Stomach (tissue), 9 donors: ENCODE data around the gene B3GALT2. TPM values are rescaled to one million over a fixed set of nuclear protein-coding genes. Genes with fewer than 3 reads are reported as not detected.

Experiments used
- DNase-seq, 2 donors: peaks; one replicate each; pipeline versions ENCODE4 v3.0.0 to v3.0.0-alpha.2; 2013 to 2019
- H3K27ac ChIP-seq, 5 donors: fragments of 200-600 bp in 4 of 5; sonication (generic) in 4 of 5; one replicate each; pipeline ENCODE4 v1.5.1; 2013 to 2019; ENCODE audit warnings: mild to moderate bottlenecking in 1 of 5, moderate library complexity in 1 of 5
- H3K27me3 ChIP-seq, 3 donors: fragments of 200-600 bp; sonication (generic); one replicate each; pipeline ENCODE4 v1.5.1; 2017 to 2019; ENCODE audit warnings: mixed run types in 1 of 3
- H3K36me3 ChIP-seq, 4 donors: fragments of 200-600 bp; sonication (generic); 1 replicate in 3 of 4; 2 replicates in 1 of 4; pipeline ENCODE4 v1.5.1; 2016 to 2019
- H3K4me1 ChIP-seq, 4 donors: fragments of 200-600 bp; sonication (generic); one replicate each; pipeline ENCODE4 v1.5.1; 2016 to 2019
- H3K4me3 ChIP-seq, 4 donors: fragments of 200-600 bp; sonication (generic) in 3 of 4; one replicate each; pipeline ENCODE4 v1.5.1; 2016 to 2019; ENCODE audit warnings: mild to moderate bottlenecking in 1 of 4
- H3K9me3 ChIP-seq, 4 donors: fragments of 200-600 bp; sonication (generic); one replicate each; pipeline ENCODE4 v1.5.1; 2016 to 2019
- EP300 ChIP-seq: sonication (generic); formaldehyde crosslinking; IDR thresholded peaks from one replicate; pipeline ENCODE4 v1.6.1; 2017; ENCODE audit warnings: antibody characterized with exemption
- POLR2A ChIP-seq, 4 donors: fragments of 450-650 bp; IDR thresholded peaks; one replicate each; pipeline ENCODE4 v1.6.1; 2016; ENCODE audit warnings: antibody characterized with exemption in 4 of 4, control low read depth in 2 of 4, mild to moderate bottlenecking in 1 of 4, moderate library complexity in 1 of 4
- POLR2AphosphoS5 ChIP-seq, 3 donors: sonication (generic); formaldehyde crosslinking; IDR thresholded peaks; one replicate each; pipeline ENCODE4 v1.6.1; 2016; ENCODE audit warnings: antibody characterized with exemption in 3 of 3
- WGBS, 5 donors: extraction: QIAGEN DNeasy Blood & Tissue Kit in 3 of 5; methylation state at CpG; one replicate each; pipeline versions ENCODE4 v1.1.5 to v1.1.7; 2013 to 2018; 5-methylcytosine and 5-hydroxymethylcytosine counted together
- intact Hi-C: fragments of 100-400 bp; cut with DNase I; formaldehyde crosslinking; loops from one replicate; pipeline ENCODE4 v1.15.1; 2023; ENCODE audit warnings: low total_unique reads
- polyA plus RNA-seq, 3 donors: library from polyadenylated mRNA; stranded (reverse); fragments of 200-250 nt; gene quantifications; one replicate each; pipeline ENCODE4 v1.2.3, GENCODE V29; 2013
- total RNA-seq, 5 donors: library from RNA; depleted of rRNA; stranded (reverse); fragments of >200 nt; gene quantifications; one replicate each; pipeline versions ENCODE4 v1.1.0 to v1.2.3, GENCODE V29; 2014 to 2016
- TF ChIP-seq, protein P1 (sequence below), 7 experiments: fragments of 450-650 bp in 4 of 7; fragments of 200-600 bp in 3 of 7; sonication (generic) in 3 of 7; IDR thresholded peaks; one replicate each; pipeline ENCODE4 v1.5.1; 2016 to 2019; ENCODE audit warnings: antibody characterized with exemption in 7 of 7, control low read depth in 2 of 7, mild to moderate bottlenecking in 1 of 7
- donor health status: healthy with polysubstance abuse.
- donor health status: Bipolar disorder and iron deficiency.
- donor health status: healthy.

B3GALT2 gene
- total and polyA plus RNA-seq, 8 donors = 0.13 to 3.1 (median 0.45) TPM; not detected in 1

DNA sequence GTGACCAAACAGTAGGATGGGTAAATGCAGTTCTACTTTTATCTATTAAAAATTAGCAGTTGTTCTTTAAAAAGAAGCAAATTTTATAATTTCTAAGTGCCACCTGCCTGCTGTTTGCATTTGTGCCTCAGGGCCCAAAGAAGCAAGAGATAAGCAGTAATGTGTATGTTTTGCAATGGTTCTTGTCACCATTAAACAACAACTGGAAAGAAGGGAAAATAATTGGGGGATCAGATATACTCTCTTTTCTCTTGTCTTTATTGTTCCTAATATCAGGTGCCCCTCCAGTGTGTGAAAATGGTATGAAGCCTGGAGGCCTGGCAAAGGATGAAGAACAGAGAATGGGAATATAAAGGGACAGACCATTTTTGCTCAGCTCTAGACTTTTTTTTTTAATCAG is 9.6 kb downstream of the B3GALT2 start:
- DNase-seq = no peak
- Histone ChIP-seq H3K9me3 (no peaks in the 10 kb centered on the region), H3K27me3 (no peaks in the 10 kb centered on the region), H3K27ac (no peak overlapping the region), H3K36me3 (no peaks in the 10 kb centered on the region), H3K4me3 (no peak overlapping the region), H3K4me1 (peaks cover 0 to 43% (median 18%) of the 10 kb centered on the region in 4 donors)
- TF ChIP-seq, protein P1, sequence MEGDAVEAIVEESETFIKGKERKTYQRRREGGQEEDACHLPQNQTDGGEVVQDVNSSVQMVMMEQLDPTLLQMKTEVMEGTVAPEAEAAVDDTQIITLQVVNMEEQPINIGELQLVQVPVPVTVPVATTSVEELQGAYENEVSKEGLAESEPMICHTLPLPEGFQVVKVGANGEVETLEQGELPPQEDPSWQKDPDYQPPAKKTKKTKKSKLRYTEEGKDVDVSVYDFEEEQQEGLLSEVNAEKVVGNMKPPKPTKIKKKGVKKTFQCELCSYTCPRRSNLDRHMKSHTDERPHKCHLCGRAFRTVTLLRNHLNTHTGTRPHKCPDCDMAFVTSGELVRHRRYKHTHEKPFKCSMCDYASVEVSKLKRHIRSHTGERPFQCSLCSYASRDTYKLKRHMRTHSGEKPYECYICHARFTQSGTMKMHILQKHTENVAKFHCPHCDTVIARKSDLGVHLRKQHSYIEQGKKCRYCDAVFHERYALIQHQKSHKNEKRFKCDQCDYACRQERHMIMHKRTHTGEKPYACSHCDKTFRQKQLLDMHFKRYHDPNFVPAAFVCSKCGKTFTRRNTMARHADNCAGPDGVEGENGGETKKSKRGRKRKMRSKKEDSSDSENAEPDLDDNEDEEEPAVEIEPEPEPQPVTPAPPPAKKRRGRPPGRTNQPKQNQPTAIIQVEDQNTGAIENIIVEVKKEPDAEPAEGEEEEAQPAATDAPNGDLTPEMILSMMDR (IDR thresholded peaks at IDR 0.05) = no peak
- no peak for TF ChIP-seq POLR2A (IDR thresholded peaks at IDR 0.05)
- TF ChIP-seq POLR2AphosphoS5 (IDR thresholded peaks at IDR 0.05) = no peak
- no peak for TF ChIP-seq EP300
- intact Hi-C loops = no loop called here

DNA sequence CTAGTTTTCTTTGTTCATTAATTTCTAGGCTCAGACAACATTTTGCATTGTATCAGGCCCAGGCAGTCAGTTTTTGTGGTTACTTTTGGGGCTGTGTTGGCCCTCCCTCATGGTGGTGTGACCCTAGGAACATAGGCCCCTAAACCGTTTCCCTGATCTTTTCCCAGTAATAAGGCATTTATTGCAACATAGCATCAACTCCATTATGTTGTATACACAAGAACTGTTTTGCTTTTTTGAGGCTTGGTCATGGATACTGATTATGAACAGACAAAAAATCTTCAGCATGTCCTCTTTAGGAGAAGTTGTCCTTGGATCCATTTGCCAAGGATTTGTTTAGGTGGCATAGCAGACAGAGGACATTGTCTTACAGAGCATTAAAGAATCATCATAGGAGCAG is 10.3 kb downstream of the B3GALT2 start:
- Histone ChIP-seq H3K36me3 (peaks cover 0 to 2% (median 0%) of the 10 kb centered on the region in 4 donors), H3K9me3 (no peaks in the 10 kb centered on the region), H3K27ac (no peak overlapping the region), H3K4me1 (peaks cover 0 to 37% (median 15%) of the 10 kb centered on the region in 4 donors), H3K27me3 (no peaks in the 10 kb centered on the region), H3K4me3 (no peak overlapping the region)
- no peak for TF ChIP-seq EP300
- no peak for TF ChIP-seq POLR2AphosphoS5 (IDR thresholded peaks at IDR 0.05)
- no peak for TF ChIP-seq POLR2A (IDR thresholded peaks at IDR 0.05)
- TF ChIP-seq, protein P1 (IDR thresholded peaks at IDR 0.05) = no peak
- WGBS, 5 donors = 63 to 76% (median 68%) methylated on average over 1 of the region's 1 CpG
- intact Hi-C loops = no loop called here
- DNase-seq = no peak

DNA sequence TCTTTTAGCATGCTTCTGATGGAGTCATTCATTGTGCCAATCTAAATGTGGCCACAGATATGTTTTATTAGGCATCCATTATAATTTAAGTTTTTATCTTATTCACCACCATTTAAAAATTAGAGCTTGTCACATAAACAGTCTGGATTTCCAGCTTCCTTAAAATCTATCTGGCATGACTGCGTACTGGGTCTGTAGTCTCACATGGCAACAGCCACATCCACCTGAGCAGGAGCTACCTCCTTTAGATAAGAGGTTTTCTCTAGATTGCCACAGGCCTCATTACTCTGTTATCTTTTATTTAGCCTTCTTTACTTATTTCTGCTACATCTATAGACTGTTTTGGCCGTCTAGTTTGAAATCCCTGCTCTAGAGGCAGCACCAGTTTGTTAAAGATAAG is 29.1 kb downstream of the B3GALT2 start:
- TF ChIP-seq, protein P1 (IDR thresholded peaks at IDR 0.05) = no peak
- no peak for TF ChIP-seq POLR2AphosphoS5 (IDR thresholded peaks at IDR 0.05)
- TF ChIP-seq POLR2A (IDR thresholded peaks at IDR 0.05) = no peak
- no peak for TF ChIP-seq EP300
- peaks cover 0 to 30% (median 17%) of the 10 kb centered on the region in 4 donors for H3K4me1 ChIP-seq
- no peaks in the 10 kb centered on the region for H3K9me3 ChIP-seq
- H3K27me3 ChIP-seq = no peaks in the 10 kb centered on the region
- H3K4me3 ChIP-seq = no peak overlapping the region
- WGBS, 5 donors = 27 to 51% (median 49%) methylated on average over 2 of the region's 2 CpGs
- DNase-seq = peak in 1 of 2 donors; percentile 12
- peak overlapping the region in 1 of 5 donors; percentile 31 for H3K27ac ChIP-seq
- H3K36me3 ChIP-seq = peaks cover 2 to 30% (median 26%) of the 10 kb centered on the region in 4 donors
- intact Hi-C loops = no loop called here

DNA sequence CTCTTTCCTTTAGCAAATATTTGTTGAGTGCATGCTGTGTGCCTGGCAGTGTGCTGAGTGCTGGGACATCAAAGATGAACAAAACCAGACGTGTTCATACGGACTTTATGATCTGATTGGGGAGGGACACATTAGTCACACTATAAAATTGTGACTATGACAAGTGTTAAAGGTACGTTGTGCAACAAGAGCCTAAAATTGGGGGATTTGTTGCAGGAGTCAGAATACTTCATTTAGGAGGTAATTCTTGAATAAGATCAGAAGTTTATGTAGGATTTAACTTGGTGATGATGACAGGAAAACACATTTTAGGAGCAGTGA is 29.6 kb downstream of the B3GALT2 start:
- Histone ChIP-seq H3K4me1 (peaks cover 0 to 30% (median 17%) of the 10 kb centered on the region in 4 donors), H3K36me3 (peaks cover 2 to 36% (median 32%) of the 10 kb centered on the region in 4 donors), H3K27me3 (no peaks in the 10 kb centered on the region), H3K9me3 (no peaks in the 10 kb centered on the region), H3K4me3 (no peak overlapping the region), H3K27ac (no peak overlapping the region)
- intact Hi-C loops = no loop called here
- 49 to 54% (median 52%) methylated on average over 3 of the region's 3 CpGs for WGBS, 5 donors
- DNase-seq = no peak
- TF ChIP-seq POLR2A (IDR thresholded peaks at IDR 0.05) (no peak), EP300 (no peak), POLR2AphosphoS5 (IDR thresholded peaks at IDR 0.05) (no peak)
- TF ChIP-seq, protein P1 (IDR thresholded peaks at IDR 0.05) = no peak
